H9 (cell line): ENCODE results near the gene BEGAIN. TPM values are rescaled to one million over a fixed set of nuclear protein-coding genes. Genes with fewer than 3 reads are reported as not detected.

Source experiments
- DNase-seq: peaks from one replicate; pipeline ENCODE4 v3.0.0-alpha.2; 2017
- H2AFZ ChIP-seq: one replicate; pipeline ENCODE4 v1.6.1; 2013; ENCODE audit warnings: mild to moderate bottlenecking, low read length, control low read depth, moderate library complexity
- H2AK5ac ChIP-seq: 2 replicates; pipeline ENCODE4 v1.6.1; 2013; ENCODE audit warnings: low read length, control low read depth, mixed read lengths; ENCODE audit not compliant: insufficient read length
- H2BK120ac ChIP-seq: one replicate; pipeline ENCODE4 v1.6.1; 2013; ENCODE audit warnings: low read depth, mild to moderate bottlenecking, low read length, control low read depth, inconsistent platforms; ENCODE audit not compliant: poor library complexity, severe bottlenecking
- H2BK12ac ChIP-seq: 2 replicates; pipeline ENCODE4 v1.6.1; 2013; ENCODE audit warnings: low read length, control low read depth, mixed read lengths, low read depth; ENCODE audit not compliant: insufficient read length
- H2BK15ac ChIP-seq: 2 replicates; pipeline ENCODE4 v1.6.1; 2013; ENCODE audit warnings: low read depth, low read length, control low read depth
- H2BK20ac ChIP-seq: one replicate; pipeline ENCODE4 v1.6.1; 2013; ENCODE audit warnings: low read depth, mild to moderate bottlenecking, low read length, control low read depth, inconsistent platforms; ENCODE audit not compliant: poor library complexity, severe bottlenecking
- H2BK5ac ChIP-seq: 2 replicates; pipeline ENCODE4 v1.6.1; 2013; ENCODE audit warnings: low read length, control low read depth, mixed read lengths; ENCODE audit not compliant: insufficient read length
- H3K14ac ChIP-seq: 2 replicates; pipeline ENCODE4 v1.6.1; 2013; ENCODE audit warnings: low read length, control low read depth; ENCODE audit not compliant: insufficient read depth
- H3K18ac ChIP-seq: 2 replicates; pipeline ENCODE4 v1.6.1; 2013; ENCODE audit warnings: low read depth, mild to moderate bottlenecking, mixed read lengths, low read length, control low read depth; ENCODE audit not compliant: insufficient read length
- H3K23ac ChIP-seq: 2 replicates; pipeline ENCODE4 v1.6.1; 2013; ENCODE audit warnings: low read length, control low read depth, mixed read lengths, low read depth; ENCODE audit not compliant: insufficient read length
- H3K23me2 ChIP-seq: 2 replicates; pipeline ENCODE4 v1.6.1; 2013; ENCODE audit warnings: low read depth, mild to moderate bottlenecking, mixed read lengths, low read length, control low read depth; ENCODE audit not compliant: insufficient read length, poor library complexity, severe bottlenecking
- H3K27ac ChIP-seq: 2 replicates; pipeline ENCODE4 v1.5.1; 2013; ENCODE audit warnings: low read length, control low read depth, mixed read lengths, low read depth; ENCODE audit not compliant: insufficient read length
- H3K27me3 ChIP-seq: 2 replicates; pipeline ENCODE4 v1.6.1; 2013; ENCODE audit warnings: low read length, control low read depth, inconsistent platforms; ENCODE audit not compliant: insufficient read depth
- H3K4ac ChIP-seq: 2 replicates; pipeline ENCODE4 v1.6.1; 2013; ENCODE audit warnings: low read depth, mild to moderate bottlenecking, control low read depth, inconsistent platforms, low read length, moderate library complexity
- H3K4me1 ChIP-seq: 2 replicates; pipeline ENCODE4 v1.6.1; 2013; ENCODE audit warnings: low read length, control low read depth, inconsistent platforms; ENCODE audit not compliant: insufficient read depth
- H3K4me2 ChIP-seq: 2 replicates; pipeline ENCODE4 v1.6.1; 2013; ENCODE audit warnings: low read length, control low read depth, mixed read lengths; ENCODE audit not compliant: insufficient read length, insufficient read depth
- H3K56ac ChIP-seq: 2 replicates; pipeline ENCODE4 v1.6.1; 2013; ENCODE audit warnings: low read depth, mild to moderate bottlenecking, mixed read lengths, low read length, control low read depth; ENCODE audit not compliant: insufficient read length
- H3K79me1 ChIP-seq: 2 replicates; pipeline ENCODE4 v1.6.1; 2013; ENCODE audit warnings: low read depth, mild to moderate bottlenecking, moderate library complexity, low read length, control low read depth, inconsistent platforms; ENCODE audit not compliant: insufficient read depth, poor library complexity, severe bottlenecking
- H3K79me2 ChIP-seq: 2 replicates; pipeline ENCODE4 v1.6.1; 2013; ENCODE audit warnings: low read length, control low read depth, inconsistent platforms; ENCODE audit not compliant: insufficient read depth
- H3K9ac ChIP-seq: 2 replicates; pipeline ENCODE4 v1.6.1; 2013; ENCODE audit warnings: low read length, control low read depth, mixed read lengths; ENCODE audit not compliant: insufficient read length; ENCODE audit errors: extremely low read depth
- H3K9me3 ChIP-seq: one replicate; pipeline ENCODE4 v1.6.1; 2013; ENCODE audit warnings: low read depth, low read length, inconsistent platforms; ENCODE audit not compliant: control insufficient read depth
- H3T11ph ChIP-seq: one replicate; pipeline ENCODE4 v1.6.1; 2013; ENCODE audit warnings: mild to moderate bottlenecking, low read length, control low read depth, inconsistent platforms
- H4K20me1 ChIP-seq: one replicate; pipeline ENCODE4 v1.6.1; 2013; ENCODE audit not compliant: control insufficient read depth, insufficient read length, insufficient read depth
- H4K5ac ChIP-seq: 2 replicates; pipeline ENCODE4 v1.6.1; 2013; ENCODE audit warnings: low read depth, mild to moderate bottlenecking, mixed read lengths, low read length, control low read depth; ENCODE audit not compliant: insufficient read length
- H4K8ac ChIP-seq: replicated peaks from 2 replicates; pipeline ENCODE4 v1.6.1; 2013; ENCODE audit warnings: low read length, control low read depth, mixed read lengths, low read depth; ENCODE audit not compliant: insufficient read length
- H4K91ac ChIP-seq: 2 replicates; pipeline ENCODE4 v1.6.1; 2013; ENCODE audit warnings: low read depth, mild to moderate bottlenecking, moderate library complexity, mixed read lengths, low read length, control low read depth; ENCODE audit not compliant: insufficient read length
- H3K27ac Mint-ChIP-seq, 3 experiments: 2 replicates in 2 of 3; 3 replicates in 1 of 3; pipeline ENCODE4 v1.8.0; 2020 to 2021; ENCODE audit warnings: mixed read lengths in 3 of 3, mild to moderate bottlenecking in 1 of 3, moderate library complexity in 1 of 3
- H3K27me3 Mint-ChIP-seq: 2 replicates; pipeline ENCODE4 v1.8.0; 2021; ENCODE audit warnings: low read depth, mild to moderate bottlenecking, moderate library complexity, mixed read lengths
- H3K36me3 Mint-ChIP-seq, 3 experiments: 2 replicates in 2 of 3; 3 replicates in 1 of 3; pipeline ENCODE4 v1.8.0; 2020 to 2021; ENCODE audit warnings: low read depth in 3 of 3, mixed read lengths in 3 of 3; ENCODE audit not compliant: insufficient read depth in 1 of 3
- H3K4me1 Mint-ChIP-seq, 2 experiments: 2 replicates each; pipeline ENCODE4 v1.8.0; 2020; ENCODE audit warnings: mixed read lengths in 2 of 2
- H3K4me3 Mint-ChIP-seq, 2 experiments: 2 replicates in 1 of 2; 3 replicates in 1 of 2; pipeline ENCODE4 v1.8.0; 2020 to 2021; ENCODE audit warnings: mild to moderate bottlenecking in 2 of 2, mixed read lengths in 2 of 2, moderate library complexity in 1 of 2
- H3K9me3 Mint-ChIP-seq, 2 experiments: 2 replicates in 1 of 2; 3 replicates in 1 of 2; pipeline ENCODE4 v1.8.0; 2020; ENCODE audit warnings: mild to moderate bottlenecking in 2 of 2, mixed read lengths in 2 of 2, moderate library complexity in 1 of 2
- CTCF ChIP-seq: fragments of 200-600 bp; sonication (generic); conservative IDR thresholded peaks from 3 replicates; pipeline ENCODE4 v1.8.0; 2021; ENCODE audit warnings: antibody characterized with exemption, mild to moderate bottlenecking
- WGBS: extraction: QIAGEN DNeasy Blood & Tissue Kit; methylation state at CpG from one replicate; pipeline ENCODE4 v1.1.7; 2013; ENCODE audit warnings: missing lambda C conversion rate, low lambda C conversion rate, mixed read lengths; ENCODE audit not compliant: insufficient read length; ENCODE audit errors: extremely low coverage; 5-methylcytosine and 5-hydroxymethylcytosine counted together
- total RNA-seq: library from RNA; stranded (reverse); gene quantifications from 2 replicates; pipeline ENCODE4 v1.2.1, GENCODE V29; 2021

BEGAIN gene
- total RNA-seq, 1 experiment from 2014 or later: 2.6 TPM

DNA sequence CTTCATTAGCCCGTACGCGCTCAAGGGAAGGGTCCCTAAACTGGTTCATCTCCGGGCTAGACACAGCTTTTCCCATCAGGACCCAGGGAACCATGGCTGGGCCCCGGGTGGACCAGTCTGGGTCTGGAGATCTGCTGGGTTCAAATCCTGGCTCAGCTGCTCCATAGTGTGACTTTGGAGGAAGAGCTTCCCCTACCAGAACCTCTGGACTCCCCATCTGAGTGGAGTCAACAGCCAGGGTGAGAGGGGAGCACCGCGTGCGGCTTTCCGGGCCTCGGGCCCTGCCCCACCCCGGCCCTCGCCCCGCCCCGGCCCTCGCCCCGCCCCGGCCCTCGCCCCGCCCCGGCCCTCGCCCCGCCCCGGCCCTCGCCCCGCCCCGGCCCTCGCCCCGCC lies 41.2 kb downstream of the BEGAIN start:
- no peaks in the 10 kb centered on the region for H3K36me3 Mint-ChIP-seq
- Histone ChIP-seq H2AK5ac (no peak overlapping the region), H3K4me2 (no peak overlapping the region)

More for the DNA sequence above, 41.2 kb downstream of the BEGAIN start:
- Histone ChIP-seq H2BK12ac (no peak overlapping the region), H3K9ac (no peak overlapping the region), H2BK5ac (no peak overlapping the region), H2BK120ac (no peak overlapping the region), H4K91ac (no peak overlapping the region), H3K4me1 (peaks cover 3% of the 10 kb centered on the region; the same call in 1 of the 2 replicates), H2BK15ac (no peak overlapping the region), H4K20me1 (no peaks in the 10 kb centered on the region), H3K27ac (no peak overlapping the region), H3K23ac (no peak overlapping the region), H4K5ac (no peak overlapping the region), H3K4ac (no peak overlapping the region), H3K79me1 (no peaks in the 10 kb centered on the region), H3K27me3 (no peaks in the 10 kb centered on the region), H3K79me2 (no peaks in the 10 kb centered on the region), H3T11ph (no peak overlapping the region), H2BK20ac (no peak overlapping the region), H3K9me3 (no peaks in the 10 kb centered on the region), H3K14ac (no peak overlapping the region), H2AFZ (no peak overlapping the region), H4K8ac (no peak overlapping the region), H3K18ac (no peak overlapping the region), H3K56ac (no peak overlapping the region), H3K23me2 (no peaks in the 10 kb centered on the region)
- Mint-ChIP-seq H3K27me3 (peaks cover 2% of the 10 kb centered on the region; the same call in 1 of the 2 replicates), H3K4me1 (peaks cover 8 to 12% of the 10 kb centered on the region in 2 experiments), H3K9me3 (no peaks in the 10 kb centered on the region; a peak in 1 of 5 replicates), H3K27ac (no peak overlapping the region), H3K4me3 (no peak overlapping the region)
- WGBS: no CpG with 5 or more reads among the region's 28 CpGs
- no peak for DNase-seq
- TF ChIP-seq CTCF: no peak
